DOHH2 (cell line): ENCODE data around the gene SCN4A.

Source experiments
- H3F3A ChIP-seq: fragments of 200-600 bp; sonication (generic), shearing (Covaris generic); 2 replicates; pipeline ENCODE4 v1.6.0; 2016; ENCODE audit warnings: antibody characterized with exemption, mild to moderate bottlenecking; ENCODE audit not compliant: control insufficient read depth, insufficient read depth
- H3K27ac ChIP-seq: fragments of 200-600 bp; sonication (generic); 2 replicates; pipeline ENCODE4 v1.5.1; 2014; ENCODE audit warnings: low read depth, mild to moderate bottlenecking, low read length, moderate library complexity
- H3K27me3 ChIP-seq: fragments of 200-600 bp; sonication (generic); 2 replicates; pipeline ENCODE4 v1.6.1; 2014; ENCODE audit warnings: mild to moderate bottlenecking, low read length, mixed read lengths; ENCODE audit not compliant: control insufficient read depth
- H3K36me3 ChIP-seq: fragments of 200-600 bp; sonication (generic); 2 replicates; pipeline ENCODE4 v1.6.1; 2014; ENCODE audit warnings: mild to moderate bottlenecking, low read length, moderate library complexity, mixed read lengths; ENCODE audit not compliant: control insufficient read depth
- H3K4me1 ChIP-seq: fragments of 200-600 bp; sonication (generic); 2 replicates; pipeline ENCODE4 v1.6.1; 2014; ENCODE audit warnings: mild to moderate bottlenecking, low read length, mixed read lengths; ENCODE audit not compliant: control insufficient read depth
- H3K4me2 ChIP-seq: fragments of 200-600 bp; sonication (generic); 2 replicates; pipeline ENCODE4 v1.6.0; 2014; ENCODE audit warnings: mild to moderate bottlenecking, low read length, moderate library complexity
- H3K4me3 ChIP-seq: fragments of 200-600 bp; sonication (generic); 2 replicates; pipeline ENCODE4 v1.5.1; 2014; ENCODE audit warnings: mild to moderate bottlenecking, low read length, mixed read lengths
- H3K79me2 ChIP-seq: fragments of 200-600 bp; sonication (generic); 2 replicates; pipeline ENCODE4 v1.6.1; 2014; ENCODE audit warnings: mild to moderate bottlenecking, low read length, mixed read lengths; ENCODE audit not compliant: control insufficient read depth
- H3K9me2 ChIP-seq: fragments of 200-600 bp; sonication (generic); replicated peaks from 2 replicates; pipeline ENCODE4 v1.6.1; 2014; ENCODE audit warnings: mild to moderate bottlenecking, low read length, mixed read lengths; ENCODE audit not compliant: control insufficient read depth
- H3K9me3 ChIP-seq: fragments of 200-600 bp; sonication (generic); 2 replicates; pipeline ENCODE4 v1.6.1; 2014; ENCODE audit warnings: antibody characterized with exemption, low read length, mixed read lengths; ENCODE audit not compliant: control insufficient read depth, insufficient read depth
- H4K20me1 ChIP-seq: fragments of 200-600 bp; sonication (generic); 2 replicates; pipeline ENCODE4 v1.6.0; 2014; ENCODE audit warnings: low read depth, mild to moderate bottlenecking, antibody characterized with exemption, low read length, moderate library complexity; ENCODE audit not compliant: control insufficient read depth, insufficient read depth
- EZH2phosphoT487 ChIP-seq: fragments of 200-600 bp; sonication (generic); IDR thresholded peaks from 2 replicates; pipeline ENCODE4 v1.6.1; 2017; ENCODE audit warnings: borderline replicate concordance, mild to moderate bottlenecking, antibody characterized with exemption, low read length, moderate library complexity, mixed read lengths
- TF ChIP-seq, protein P1 (sequence below): fragments of 200-600 bp; sonication (generic); IDR thresholded peaks from one replicate; pipeline ENCODE4 v1.5.1; 2014; ENCODE audit warnings: antibody characterized with exemption, mild to moderate bottlenecking, low read depth, low read length; ENCODE audit not compliant: poor library complexity, severe bottlenecking

Gene SCN4A

GRCh38 chr17:63969278-63969677, 3.4 kb downstream of the SCN4A start:
- TF ChIP-seq, protein P1, sequence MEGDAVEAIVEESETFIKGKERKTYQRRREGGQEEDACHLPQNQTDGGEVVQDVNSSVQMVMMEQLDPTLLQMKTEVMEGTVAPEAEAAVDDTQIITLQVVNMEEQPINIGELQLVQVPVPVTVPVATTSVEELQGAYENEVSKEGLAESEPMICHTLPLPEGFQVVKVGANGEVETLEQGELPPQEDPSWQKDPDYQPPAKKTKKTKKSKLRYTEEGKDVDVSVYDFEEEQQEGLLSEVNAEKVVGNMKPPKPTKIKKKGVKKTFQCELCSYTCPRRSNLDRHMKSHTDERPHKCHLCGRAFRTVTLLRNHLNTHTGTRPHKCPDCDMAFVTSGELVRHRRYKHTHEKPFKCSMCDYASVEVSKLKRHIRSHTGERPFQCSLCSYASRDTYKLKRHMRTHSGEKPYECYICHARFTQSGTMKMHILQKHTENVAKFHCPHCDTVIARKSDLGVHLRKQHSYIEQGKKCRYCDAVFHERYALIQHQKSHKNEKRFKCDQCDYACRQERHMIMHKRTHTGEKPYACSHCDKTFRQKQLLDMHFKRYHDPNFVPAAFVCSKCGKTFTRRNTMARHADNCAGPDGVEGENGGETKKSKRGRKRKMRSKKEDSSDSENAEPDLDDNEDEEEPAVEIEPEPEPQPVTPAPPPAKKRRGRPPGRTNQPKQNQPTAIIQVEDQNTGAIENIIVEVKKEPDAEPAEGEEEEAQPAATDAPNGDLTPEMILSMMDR, result no peak
- TF ChIP-seq EZH2phosphoT487, result no peak
- no peaks in the 10 kb centered on the region for H3K36me3 ChIP-seq
- no peaks in the 10 kb centered on the region for H3K79me2 ChIP-seq
- peaks cover 9% of the 10 kb centered on the region for H3K27me3 ChIP-seq
- no peaks in the 10 kb centered on the region for H3F3A ChIP-seq
- H3K4me2 ChIP-seq, result no peak overlapping the region
- no peaks in the 10 kb centered on the region for H3K9me3 ChIP-seq
- no peaks in the 10 kb centered on the region for H3K4me1 ChIP-seq
- no peaks in the 10 kb centered on the region for H3K9me2 ChIP-seq
- H3K4me3 ChIP-seq, result no peak overlapping the region
- no peaks in the 10 kb centered on the region for H4K20me1 ChIP-seq
- H3K27ac ChIP-seq, result no peak overlapping the region

DNA sequence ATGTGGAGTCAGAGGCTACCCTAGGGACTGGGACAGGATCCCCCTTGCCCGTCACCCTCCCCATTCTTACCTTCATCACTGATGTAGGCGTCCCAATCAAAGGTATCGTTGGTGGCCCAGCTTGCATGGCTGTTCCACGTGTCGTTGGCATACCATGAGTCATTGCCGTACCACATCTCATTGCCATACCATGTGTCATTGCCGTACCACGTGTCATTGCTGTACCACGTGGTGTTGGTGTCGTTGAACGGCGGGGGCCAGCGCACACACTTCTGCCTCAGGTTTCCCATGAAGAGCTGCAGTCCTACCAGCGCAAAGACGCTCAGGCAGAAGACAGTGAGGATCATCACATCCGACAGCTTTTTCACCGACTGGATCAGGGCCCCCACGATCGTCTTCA, 4.8 kb downstream of the SCN4A start:
- H3F3A ChIP-seq, result 0 out of 2 replicates have a peak, but pooled peaks cover under 1% of the 10 kb centered on the region
- TF ChIP-seq EZH2phosphoT487, result no peak
- TF ChIP-seq, protein P1, result no peak
- no peaks in the 10 kb centered on the region for H3K4me1 ChIP-seq
- H3K79me2 ChIP-seq, result no peaks in the 10 kb centered on the region
- H3K36me3 ChIP-seq, result no peaks in the 10 kb centered on the region
- no peaks in the 10 kb centered on the region for H3K9me3 ChIP-seq
- H3K4me3 ChIP-seq, result no peak overlapping the region
- H3K4me2 ChIP-seq, result no peak overlapping the region
- H3K27me3 ChIP-seq, result peaks cover 9% of the 10 kb centered on the region; the same call in 1 of the 2 replicates
- H4K20me1 ChIP-seq, result no peaks in the 10 kb centered on the region
- no peak overlapping the region for H3K27ac ChIP-seq
- no peaks in the 10 kb centered on the region for H3K9me2 ChIP-seq

DNA sequence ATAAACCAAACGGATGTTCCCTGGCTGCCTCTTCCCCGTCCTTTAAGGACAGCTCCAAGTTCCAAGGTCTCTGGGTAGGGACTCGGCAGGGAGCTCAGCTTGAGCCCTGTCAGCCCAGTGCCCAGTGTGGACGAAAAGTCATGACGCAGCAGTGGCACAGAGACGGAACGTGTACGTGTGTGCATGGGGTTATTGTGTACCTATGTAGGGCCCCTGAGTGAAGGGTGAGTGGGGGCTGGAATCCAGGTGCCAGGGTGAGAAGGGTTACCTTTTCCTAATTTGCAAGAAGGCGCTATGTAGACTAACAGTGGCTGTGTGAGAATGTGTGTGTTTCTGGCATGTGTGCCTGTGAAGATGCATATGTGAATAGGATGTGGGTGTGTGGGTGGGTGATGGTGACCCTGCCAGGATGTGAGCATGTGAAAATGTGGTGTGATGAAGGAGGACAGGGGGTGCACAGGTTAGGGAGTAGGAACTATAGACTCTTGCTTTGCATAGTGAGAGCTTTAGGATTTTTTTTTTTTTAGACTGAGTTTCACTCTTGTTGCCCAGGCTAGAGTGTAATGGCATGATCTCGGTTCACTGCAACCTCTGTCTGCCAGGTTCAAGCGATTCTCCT, 6.0 kb downstream of the SCN4A start:
- Histone ChIP-seq H3K27me3 (peaks cover 9% of the 10 kb centered on the region; the same call in 1 of the 2 replicates), H3K27ac (no peak overlapping the region), H3K4me2 (no peak overlapping the region), H3F3A (0 out of 2 replicates have a peak, but pooled peaks cover 4% of the 10 kb centered on the region), H3K9me3 (no peaks in the 10 kb centered on the region), H4K20me1 (no peaks in the 10 kb centered on the region), H3K4me3 (no peak overlapping the region), H3K79me2 (no peaks in the 10 kb centered on the region), H3K9me2 (no peaks in the 10 kb centered on the region), H3K4me1 (no peaks in the 10 kb centered on the region), H3K36me3 (no peaks in the 10 kb centered on the region)
- TF ChIP-seq EZH2phosphoT487, result no peak
- TF ChIP-seq, protein P1, result no peak
